ENCODE results near the gene FAM151B. TPM values are rescaled to one million over a fixed set of nuclear protein-coding genes. Genes with fewer than 3 reads are reported as not detected.
A peak's percentile ranks its signal among the peaks of the same experiment; 100 is the strongest.

The FAM151B gene
- total RNA-seq, 1 experiment from 2014 or later = 0.94 TPM

- POLR2A ChIA-PET = no interaction called here
- Mint-ChIP-seq H3K4me1 (0 out of 2 replicates have a peak, but pooled peaks cover 5% of the 10 kb centered on the region), H3K27ac (no peak overlapping the region), H3K4me3 (no peak overlapping the region), H3K27me3 (ENCODE audit: low read depth) (no peaks in the 10 kb centered on the region), H3K36me3 (no peaks in the 10 kb centered on the region; the same call in 1 of the 2 replicates), H3K9me3 (peaks cover 4% of the 10 kb centered on the region)
- CTCF ChIA-PET = no interaction called here
- no peak for TF ChIP-seq TP53 (CRISPR knock-in tag; IDR thresholded peaks at IDR 0.05)
- no peak for TF ChIP-seq ZNF671 (CRISPR knock-in tag; IDR thresholded peaks at IDR 0.05)
- no peak for TF ChIP-seq ELF4 (CRISPR knock-in tag; IDR thresholded peaks at IDR 0.05; ENCODE audit: low read depth)
- TF ChIP-seq SOX15 (CRISPR knock-in tag; IDR thresholded peaks at IDR 0.05) = no peak
- no peak for TF ChIP-seq ZBTB43 (CRISPR knock-in tag; IDR thresholded peaks at IDR 0.05)
- no peak for TF ChIP-seq FOXP4 (CRISPR knock-in tag; IDR thresholded peaks at IDR 0.05)
- no peak for TF ChIP-seq GTF2I (CRISPR knock-in tag; conservative IDR thresholded peaks at IDR 0.05)
- TF ChIP-seq ZNF532 (CRISPR knock-in tag; IDR thresholded peaks at IDR 0.05; ENCODE audit: borderline replicate concordance) = no peak
- no peak for TF ChIP-seq ZNF263 (CRISPR knock-in tag; IDR thresholded peaks at IDR 0.05; ENCODE audit: low read depth)
- TF ChIP-seq JUN (CRISPR knock-in tag; IDR thresholded peaks at IDR 0.05) = no peak
- no peak for TF ChIP-seq ZNF219 (CRISPR knock-in tag; IDR thresholded peaks at IDR 0.05; ENCODE audit: borderline replicate concordance)
- no peak for TF ChIP-seq ZNF423 (CRISPR knock-in tag; IDR thresholded peaks at IDR 0.05)
- no peak for TF ChIP-seq NR2C2 (CRISPR knock-in tag; IDR thresholded peaks at IDR 0.05)
- TF ChIP-seq FOXP1 (CRISPR knock-in tag; IDR thresholded peaks at IDR 0.05; ENCODE audit: borderline replicate concordance) = no peak
- DNase-seq (ENCODE audit: low spot score) = no peak
- no peak for ATAC-seq
Observed at GRCh38 chr5:80504833-80505232, 16.9 kb downstream of the FAM151B start.

GRCh38 chr5:80507663-80508062, 19.8 kb downstream of the FAM151B start:
- CTCF ChIA-PET = interaction anchor here (0.9 kb wide), 1 partner anchor 161 kb away, joined by 3 read pairs; no protein-coding TSS in a partner anchor
- no peak for TF ChIP-seq PRRX2 (CRISPR knock-in tag; IDR thresholded peaks at IDR 0.05)
- TF ChIP-seq GTF2I (CRISPR knock-in tag; conservative IDR thresholded peaks at IDR 0.05) = no peak
- no peak for TF ChIP-seq TP53 (CRISPR knock-in tag; IDR thresholded peaks at IDR 0.05)
- no peak for TF ChIP-seq ZBTB43 (CRISPR knock-in tag; IDR thresholded peaks at IDR 0.05)
- no peak for TF ChIP-seq ZNF219 (CRISPR knock-in tag; IDR thresholded peaks at IDR 0.05; ENCODE audit: borderline replicate concordance)
- no peak for TF ChIP-seq IRF2 (CRISPR knock-in tag; IDR thresholded peaks at IDR 0.05; ENCODE audit: borderline replicate concordance, low read depth)
- TF ChIP-seq ZNF671 (CRISPR knock-in tag; IDR thresholded peaks at IDR 0.05) = no peak
- TF ChIP-seq TEAD1 (CRISPR knock-in tag; IDR thresholded peaks at IDR 0.05) = no peak
- TF ChIP-seq ARID4B (CRISPR knock-in tag; IDR thresholded peaks at IDR 0.05; ENCODE audit: borderline replicate concordance) = no peak
- TF ChIP-seq FOXP4 (CRISPR knock-in tag; IDR thresholded peaks at IDR 0.05) = no peak

More at GRCh38 chr5:80507663-80508062, 19.8 kb downstream of the FAM151B start:
- Mint-ChIP-seq H3K27me3 (ENCODE audit: low read depth) (no peaks in the 10 kb centered on the region), H3K9me3 (no peaks in the 10 kb centered on the region), H3K4me3 (no peak overlapping the region), H3K36me3 (no peaks in the 10 kb centered on the region), H3K27ac (no peak overlapping the region), H3K4me1 (0 out of 2 replicates have a peak, but pooled peaks cover 5% of the 10 kb centered on the region)
- peak; percentile 53; the same call in 1 of the 2 replicates for ATAC-seq
- POLR2A ChIA-PET = no interaction called here
- no peak for DNase-seq (ENCODE audit: low spot score)
